Measurements from ENCODE around the gene PHF1.
"Not testable (repeated sequence)": the region's sequence is repeated elsewhere in the genome, so short reads cannot be mapped to it uniquely, and the experiment has no call there.

Gene PHF1

DNA sequence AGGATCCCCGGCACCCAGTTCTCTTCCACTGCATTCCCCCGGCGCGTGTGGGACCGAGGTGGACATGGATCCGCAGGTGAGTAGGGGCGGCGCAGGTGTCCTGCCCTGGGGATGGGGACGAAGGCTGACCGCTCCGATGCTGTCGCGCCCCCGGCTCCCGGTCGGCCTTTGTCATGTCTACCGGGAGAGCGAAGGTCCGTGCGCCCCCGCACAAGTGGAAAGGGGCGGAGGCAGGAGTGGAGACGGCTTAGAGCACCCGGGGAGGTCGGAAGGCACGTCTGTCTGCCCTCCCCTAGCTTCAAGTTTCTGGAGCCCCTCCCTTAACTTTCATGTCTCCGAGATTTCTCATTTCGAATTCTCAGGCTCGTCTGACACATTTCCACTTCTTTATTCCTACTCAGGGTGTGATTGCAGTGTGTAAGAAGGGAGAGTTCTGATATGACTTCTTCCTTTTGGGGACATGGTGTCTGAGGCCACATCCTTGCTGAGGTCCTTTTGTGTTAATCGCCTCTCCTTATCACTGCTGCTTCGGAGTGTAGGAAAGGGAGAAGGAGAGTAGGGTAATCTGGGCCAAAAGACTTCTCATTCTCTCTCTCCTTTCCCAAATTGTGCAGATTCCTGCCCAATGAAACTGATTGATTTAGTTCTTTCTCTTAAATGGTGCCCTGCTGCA lies 18.8 kb upstream of the PHF1 start:
- DNase-seq, result no peak

DNA sequence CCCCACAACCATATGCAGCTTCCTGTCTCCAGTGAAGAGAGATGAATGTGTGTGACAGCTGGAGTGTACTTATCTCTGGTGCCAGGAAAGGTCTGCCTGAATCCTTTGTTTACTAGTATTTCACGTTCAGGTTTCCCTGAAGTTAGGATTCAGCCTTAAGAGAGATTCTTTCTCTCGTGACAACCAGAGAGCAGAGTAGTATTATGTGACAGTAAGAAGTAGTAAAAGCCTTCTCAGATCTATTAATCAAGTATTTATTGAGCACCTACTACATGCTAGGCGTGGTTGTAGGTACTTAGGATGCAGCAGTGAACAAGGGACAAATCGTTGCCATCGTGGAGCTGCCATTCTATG lies 18.2 kb upstream of the PHF1 start:
- DNase-seq, result no peak

DNA sequence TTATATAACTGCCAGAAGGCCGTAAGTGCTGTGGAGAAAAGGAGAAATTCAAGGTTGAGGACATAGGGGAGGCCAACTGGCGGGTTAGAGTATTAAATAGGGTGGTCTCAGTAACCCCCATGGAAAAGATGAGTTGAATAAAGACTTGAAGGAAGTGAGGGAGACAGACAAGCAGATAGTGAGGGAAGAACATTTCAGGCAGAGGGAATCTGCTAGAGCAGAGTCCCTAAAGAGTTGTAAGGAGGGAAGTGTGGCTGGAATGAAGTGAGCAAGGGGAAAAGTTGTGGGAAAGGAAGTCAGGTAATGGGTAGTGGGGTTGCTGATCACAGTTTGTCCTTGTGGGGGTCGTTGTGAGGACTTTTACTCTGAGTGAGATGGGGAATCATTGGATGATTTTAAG lies 17.8 kb upstream of the PHF1 start:
- no peak for DNase-seq

DNA sequence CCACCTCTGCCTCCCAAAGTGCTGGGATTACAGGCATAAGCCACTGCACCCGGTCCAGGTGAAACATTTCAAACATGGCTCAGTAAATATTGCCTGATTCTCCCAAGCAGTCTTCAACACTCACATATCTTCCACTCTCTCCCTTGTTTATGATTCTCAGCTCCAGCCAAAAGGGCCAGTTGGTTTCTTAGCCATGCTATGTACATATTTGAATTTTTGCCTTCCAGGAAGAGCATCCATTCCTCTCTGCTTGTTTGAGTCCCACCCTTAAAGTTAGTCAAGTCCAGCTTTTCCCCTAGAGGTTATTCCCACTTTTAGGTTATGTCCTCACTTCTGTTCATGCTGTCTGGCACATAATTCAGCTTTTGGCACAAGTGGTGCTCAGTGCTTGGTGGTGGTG lies 13.3 kb upstream of the PHF1 start:
- DNase-seq, result no peak

DNA sequence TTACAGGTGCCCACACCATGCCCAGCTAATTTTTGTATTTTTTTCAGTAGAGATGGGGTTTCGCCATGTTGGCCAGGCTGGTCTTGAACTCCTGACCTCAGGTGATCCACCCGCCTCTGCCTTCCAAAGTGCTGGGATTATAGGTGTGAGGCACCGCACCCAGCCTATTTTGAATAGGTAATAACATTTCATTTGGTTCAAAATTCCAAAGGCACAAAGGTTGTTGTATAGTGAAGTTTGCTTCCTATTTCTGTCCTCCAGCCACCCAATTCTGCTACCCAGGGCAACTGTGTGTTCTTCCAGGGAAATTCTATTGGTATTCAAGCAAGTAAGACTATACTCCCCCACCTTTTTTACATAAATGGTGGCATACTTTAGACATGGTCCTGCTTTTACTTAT lies 12.2 kb upstream of the PHF1 start:
- not testable (repeated sequence) for DNase-seq

DNA sequence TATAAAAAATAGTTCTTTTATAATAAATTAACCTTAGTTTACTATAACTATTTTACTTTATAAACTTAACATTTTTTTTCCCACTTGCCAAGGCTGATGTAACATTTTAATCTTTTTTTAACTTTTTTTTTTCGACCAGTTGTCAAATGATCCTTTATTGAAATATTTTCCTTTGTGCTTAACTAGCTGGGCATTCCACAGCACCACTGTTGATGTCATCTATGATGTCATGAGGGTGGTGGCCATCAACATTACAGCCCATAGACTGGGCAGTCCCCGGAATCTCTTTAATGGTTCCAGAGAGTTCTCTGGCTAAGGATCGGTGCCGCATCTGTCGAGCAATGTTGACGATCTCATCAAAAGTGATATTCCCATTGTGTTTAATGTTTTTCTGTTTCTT lies 10.9 kb upstream of the PHF1 start:
- DNase-seq, result not testable (repeated sequence)

DNA sequence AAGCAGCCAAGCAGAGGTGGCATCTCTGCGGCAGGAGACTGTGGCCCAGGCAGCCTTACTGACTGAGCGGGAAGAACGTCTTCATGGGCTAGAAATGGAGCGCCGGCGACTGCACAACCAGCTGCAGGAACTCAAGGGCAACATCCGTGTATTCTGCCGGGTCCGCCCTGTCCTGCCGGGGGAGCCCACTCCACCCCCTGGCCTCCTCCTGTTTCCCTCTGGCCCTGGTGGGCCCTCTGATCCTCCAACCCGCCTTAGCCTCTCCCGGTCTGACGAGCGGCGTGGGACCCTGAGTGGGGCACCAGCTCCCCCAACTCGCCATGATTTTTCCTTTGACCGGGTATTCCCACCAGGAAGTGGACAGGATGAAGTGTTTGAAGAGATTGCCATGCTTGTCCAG lies 5.9 kb upstream of the PHF1 start:
- DNase-seq, result no peak

DNA sequence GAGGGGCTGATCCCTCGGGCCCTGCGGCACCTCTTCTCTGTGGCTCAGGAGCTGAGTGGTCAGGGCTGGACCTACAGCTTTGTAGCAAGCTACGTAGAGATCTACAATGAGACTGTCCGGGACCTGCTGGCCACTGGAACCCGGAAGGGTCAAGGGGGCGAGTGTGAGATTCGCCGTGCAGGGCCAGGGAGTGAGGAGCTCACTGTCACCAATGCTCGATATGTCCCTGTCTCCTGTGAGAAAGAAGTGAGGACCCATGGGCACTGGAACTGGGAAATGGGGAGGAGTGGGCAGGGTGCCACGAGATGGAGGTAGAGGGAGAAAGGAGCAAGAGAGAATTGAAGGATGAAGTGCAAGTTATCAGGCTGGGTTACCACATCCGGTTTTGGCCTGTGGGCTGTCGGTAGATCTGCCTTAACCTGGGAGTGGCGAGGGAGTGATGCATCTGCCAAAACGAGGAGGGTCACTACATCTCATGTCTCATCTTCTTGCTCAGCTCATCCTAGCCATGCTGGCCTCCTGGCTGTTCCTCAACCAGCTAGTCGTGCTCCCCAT lies 5.4 kb upstream of the PHF1 start:
- DNase-seq, result no peak

DNA sequence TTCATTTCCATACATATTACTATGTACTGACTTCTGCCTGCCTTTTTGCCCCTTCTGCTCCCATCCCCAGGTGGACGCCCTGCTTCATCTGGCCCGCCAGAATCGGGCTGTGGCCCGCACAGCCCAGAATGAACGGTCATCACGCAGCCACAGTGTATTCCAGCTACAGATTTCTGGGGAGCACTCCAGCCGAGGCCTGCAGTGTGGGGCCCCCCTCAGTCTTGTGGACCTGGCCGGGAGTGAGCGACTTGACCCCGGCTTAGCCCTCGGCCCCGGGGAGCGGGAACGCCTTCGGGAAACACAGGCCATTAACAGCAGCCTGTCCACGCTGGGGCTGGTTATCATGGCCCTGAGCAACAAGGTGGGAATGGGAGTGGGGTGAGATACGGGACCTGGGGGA lies 4.7 kb upstream of the PHF1 start:
- DNase-seq, result no peak

DNA sequence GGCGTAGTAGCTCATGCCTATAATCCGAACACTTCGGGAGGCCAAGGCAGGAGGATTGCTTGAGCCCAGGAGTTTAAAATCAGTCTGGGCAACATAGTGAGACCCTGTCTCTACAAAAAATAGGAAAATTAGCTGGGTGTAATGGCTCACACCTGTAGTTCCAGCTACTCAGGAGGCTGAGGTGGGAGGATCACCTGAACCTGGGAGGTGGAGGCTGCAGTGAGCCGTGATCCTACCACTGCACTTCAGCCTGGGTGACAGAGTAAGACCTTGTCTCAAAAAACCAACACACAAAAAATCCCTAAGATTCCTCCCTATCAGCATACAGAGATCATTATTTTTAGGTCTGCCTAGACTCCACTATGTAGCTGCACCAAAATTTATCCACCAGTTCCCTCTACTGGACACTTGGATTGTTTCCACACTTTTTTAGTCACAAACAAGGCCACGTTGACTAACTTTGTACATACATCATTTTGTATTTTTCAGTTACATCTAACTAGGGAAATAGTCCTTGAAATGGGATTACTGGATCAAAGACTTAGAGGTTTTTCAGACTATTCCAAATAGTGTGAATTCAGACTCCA lies 3.6 kb upstream of the PHF1 start:
- DNase-seq, result no peak

DNA sequence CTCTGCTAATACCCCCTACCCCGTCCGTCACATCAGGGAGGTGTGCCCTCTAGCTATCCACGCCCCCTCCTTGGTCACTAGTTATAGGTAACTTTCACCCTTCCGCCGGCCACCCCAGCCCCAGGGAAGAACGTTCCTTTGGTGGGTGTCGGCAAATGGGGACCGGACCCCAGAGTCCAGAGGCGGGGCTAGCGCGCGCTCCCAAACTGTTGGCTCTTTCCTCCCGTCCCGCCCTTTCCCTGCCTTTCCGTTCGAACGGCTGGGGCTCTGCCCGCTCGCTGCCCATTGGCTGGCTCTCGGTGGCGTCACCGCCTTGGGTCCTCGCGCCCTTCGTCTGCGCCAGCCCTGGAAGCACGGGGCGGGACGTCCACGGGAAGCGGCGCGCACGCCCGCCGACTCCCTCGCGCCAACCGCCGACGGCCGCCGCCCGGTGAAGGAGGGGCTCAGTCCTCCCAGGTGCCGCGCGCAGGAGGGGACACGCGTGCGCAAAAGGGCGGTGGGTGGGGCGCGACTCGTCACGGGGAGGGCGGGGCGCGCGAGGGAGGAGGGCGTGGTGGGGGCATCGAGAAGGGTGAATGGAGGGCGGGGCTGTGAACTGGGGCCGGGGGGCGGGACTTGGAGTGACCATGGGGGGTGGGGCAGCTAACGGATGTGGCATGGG lies 634 bp upstream of the PHF1 start:
- DNase-seq, result peak; percentile 100

DNA sequence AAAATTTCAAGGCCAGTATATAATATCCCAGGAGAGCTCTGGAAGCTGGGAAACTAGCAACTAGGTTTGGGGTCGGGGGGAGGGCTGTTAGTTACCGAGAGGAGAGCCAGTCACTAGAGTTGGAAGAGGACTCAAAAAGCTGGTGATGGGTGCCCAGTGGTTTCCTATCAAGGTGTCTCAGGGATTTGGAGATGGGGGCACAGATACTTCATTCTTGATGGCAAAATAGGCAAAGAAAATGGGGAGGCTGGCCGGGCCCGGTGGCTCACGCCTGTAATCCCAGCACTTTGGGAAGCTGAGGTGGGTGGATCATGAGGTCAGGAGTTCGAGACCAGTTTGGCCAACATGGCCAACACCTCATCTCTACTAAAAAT lies 805 bp downstream of the PHF1 start:
- no peak for DNase-seq

DNA sequence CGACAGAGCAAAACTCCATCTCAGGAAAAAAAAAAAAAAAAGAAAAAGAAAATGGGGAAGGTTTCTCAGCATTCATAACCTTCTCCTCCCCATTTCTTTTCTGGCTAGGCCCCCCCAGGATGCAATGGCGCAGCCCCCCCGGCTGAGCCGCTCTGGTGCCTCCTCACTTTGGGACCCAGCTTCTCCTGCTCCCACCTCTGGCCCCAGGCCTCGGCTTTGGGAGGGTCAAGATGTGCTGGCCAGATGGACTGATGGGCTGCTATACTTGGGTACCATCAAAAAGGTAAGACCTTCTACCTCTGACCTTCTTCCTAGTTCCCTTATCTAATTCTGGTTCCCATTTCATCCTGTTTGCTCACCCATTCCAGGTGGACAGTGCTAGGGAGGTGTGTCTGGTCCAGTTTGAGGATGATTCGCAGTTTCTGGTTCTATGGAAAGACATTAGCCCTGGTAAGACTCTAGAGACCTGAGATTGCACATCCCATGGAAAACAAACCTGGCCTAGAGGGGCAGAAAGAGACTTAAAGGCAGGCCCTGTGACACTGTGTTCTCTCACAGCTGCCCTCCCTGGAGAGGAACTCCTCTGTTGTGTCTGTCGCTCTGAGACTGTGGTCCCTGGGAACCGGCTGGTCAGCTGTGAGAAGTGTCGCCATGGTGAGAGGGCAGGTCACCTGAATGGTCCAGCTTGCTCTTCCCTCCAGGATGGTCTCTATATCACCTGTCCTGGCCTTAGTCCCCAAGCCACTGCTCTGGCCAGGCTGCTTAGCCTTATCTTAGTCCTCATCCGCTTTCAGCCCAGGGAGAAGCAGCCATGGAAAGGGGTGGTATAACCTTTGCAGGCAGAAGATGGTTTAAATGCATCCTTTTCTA lies 1.6 kb downstream of the PHF1 start:
- no peak for DNase-seq

DNA sequence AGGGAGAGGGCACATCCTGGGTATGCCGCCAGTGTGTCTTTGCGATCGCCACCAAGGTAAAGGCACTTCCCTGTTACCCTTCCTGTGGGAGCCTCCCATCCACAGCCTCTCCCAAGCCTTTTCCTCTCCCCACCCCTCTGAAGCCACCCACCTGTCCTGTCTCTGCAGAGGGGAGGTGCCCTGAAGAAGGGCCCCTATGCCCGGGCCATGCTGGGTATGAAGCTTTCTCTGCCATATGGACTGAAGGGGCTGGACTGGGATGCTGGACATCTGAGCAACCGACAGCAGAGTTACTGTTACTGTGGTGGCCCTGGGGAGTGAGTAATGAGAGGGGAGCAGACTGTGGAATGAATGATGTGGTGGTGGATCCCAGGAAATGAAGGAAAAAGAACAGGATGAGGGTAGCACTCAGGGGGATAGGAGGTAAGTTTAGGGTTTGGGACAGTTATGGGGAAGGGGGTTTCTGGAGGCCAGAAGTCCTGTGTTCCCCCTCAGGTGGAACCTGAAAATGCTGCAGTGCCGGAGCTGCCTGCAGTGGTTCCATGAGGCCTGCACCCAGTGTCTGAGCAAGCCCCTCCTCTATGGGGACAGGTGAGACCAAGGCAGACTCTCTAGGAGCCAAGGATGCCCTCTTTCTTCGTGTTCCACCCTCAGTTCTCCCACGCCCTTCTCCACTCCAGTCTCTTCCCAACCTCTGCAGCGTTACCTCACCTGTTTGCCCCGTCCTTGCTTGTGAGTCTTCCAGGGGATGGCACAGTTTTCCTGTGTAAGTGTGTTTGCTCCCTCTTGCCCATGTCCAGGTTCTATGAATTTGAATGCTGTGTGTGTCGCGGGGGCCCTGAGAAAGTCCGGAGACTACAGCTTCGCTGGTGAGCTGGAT lies 2.7 kb downstream of the PHF1 start:
- no peak for DNase-seq

DNA sequence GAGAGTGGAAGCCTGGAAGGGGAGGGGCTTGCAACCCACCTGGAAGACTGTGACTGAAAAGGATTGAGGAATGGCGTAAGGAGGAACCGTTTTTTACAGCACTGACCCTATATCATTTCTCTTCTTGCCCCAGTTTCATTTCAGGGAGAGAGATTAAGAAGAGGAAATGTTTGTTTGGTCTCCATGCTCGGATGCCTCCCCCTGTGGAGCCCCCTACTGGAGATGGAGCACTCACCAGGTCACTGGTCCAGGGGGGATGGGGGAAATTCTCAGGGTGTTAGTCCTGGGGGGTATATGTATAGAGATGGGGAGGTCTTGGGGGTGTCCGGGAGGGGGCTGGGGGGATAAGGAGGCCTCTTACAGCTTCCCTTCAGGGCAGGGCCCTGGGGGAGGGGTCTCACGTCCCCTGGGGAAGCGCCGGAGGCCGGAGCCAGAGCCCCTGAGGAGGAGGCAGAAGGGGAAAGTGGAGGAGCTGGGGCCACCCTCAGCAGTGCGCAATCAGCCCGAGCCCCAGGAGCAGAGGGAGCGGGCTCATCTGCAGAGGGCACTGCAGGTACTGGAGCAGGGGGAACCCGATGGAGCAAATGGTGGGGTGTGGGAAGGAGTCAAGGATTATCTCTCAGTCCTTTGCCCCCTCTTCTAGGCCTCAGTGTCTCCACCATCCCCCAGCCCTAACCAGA lies 3.9 kb downstream of the PHF1 start:
- no peak for DNase-seq

DNA sequence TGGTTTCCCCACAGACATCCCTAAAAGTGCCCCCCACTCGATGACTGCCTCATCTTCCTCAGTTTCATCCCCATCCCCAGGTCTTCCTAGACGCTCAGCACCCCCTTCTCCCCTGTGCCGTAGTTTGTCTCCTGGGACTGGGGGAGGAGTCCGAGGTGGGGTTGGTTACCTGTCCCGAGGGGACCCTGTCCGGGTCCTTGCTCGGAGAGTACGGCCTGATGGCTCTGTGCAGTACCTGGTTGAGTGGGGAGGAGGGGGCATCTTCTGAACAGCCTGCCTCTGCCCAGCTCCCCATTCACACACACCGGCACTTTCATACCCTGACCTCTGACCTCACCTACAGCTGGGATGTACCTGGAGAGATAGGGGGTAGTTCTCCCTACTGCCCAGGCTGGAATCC lies 5.0 kb downstream of the PHF1 start:
- DNase-seq, result no peak

DNA sequence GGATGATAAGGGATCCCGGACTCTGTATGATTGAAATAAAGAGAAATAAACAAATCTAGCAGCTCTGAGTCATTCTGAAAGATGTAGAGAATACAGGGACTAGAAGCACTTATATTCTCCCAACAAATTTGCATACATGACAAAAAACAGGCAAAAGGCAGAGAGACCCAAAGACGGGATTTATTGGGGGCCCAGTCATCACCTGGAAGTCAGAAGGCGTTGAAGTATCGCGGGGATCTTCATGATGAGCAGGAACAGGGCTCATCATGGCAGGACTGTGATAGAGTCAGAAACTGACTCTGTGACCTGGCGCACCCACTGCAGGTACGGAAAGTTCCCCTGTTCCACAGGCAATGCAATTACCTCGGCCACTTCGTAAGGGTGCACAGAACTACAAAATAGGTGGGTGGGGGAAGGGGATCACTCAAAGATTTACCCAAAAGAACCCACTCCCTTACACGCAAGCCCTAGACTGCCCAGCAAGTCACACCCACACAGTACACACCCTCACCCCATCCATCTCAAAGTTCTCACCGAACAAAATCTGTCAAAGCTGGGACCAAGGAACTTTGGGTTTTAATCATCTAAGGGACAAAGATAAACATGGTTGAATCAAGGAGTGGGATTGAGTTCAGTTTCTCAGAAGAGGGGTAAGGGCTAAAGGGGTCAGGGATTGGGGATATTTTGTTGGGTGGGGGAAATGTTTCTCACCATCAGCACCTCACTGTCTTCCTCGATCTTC lies 5.7 kb downstream of the PHF1 start:
- peak; percentile 44 for DNase-seq

DNA sequence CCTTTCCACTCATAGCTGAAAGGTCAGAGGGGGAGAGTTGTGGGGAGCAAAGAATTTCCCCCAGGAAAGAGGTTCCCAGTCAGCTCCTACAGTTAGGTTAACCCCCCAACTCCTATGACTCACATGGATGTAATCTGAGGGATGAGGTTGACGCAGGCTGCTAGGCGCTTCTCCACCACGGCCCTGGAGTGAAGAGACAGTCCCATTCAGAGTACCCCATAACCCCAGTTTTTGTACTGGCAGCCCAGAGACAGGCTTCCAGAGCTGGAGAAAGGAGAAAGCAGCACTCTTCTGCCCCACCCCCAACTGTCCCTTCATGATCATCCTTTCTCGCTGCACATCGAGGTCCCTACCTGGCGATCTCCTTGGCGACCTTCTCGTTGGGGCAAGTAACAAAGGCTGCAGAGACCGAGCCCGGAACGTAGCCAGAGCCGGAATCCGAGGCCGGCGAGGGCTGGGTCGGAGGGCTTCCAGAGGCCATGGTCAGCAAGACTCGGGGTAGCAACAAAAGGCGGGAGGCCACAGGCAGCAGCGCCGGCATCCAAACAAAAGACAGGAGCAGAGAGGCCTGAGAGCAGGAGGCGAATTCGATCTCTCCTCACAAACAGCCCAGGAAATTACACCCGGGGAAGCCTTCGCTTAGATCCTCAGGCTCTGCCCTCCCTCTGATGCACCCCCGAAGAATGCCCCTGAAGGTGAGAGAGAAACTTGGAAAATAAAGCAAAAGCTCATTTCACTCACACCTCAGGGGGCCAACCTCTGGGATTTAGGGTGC lies 6.5 kb downstream of the PHF1 start:
- no peak for DNase-seq

DNA sequence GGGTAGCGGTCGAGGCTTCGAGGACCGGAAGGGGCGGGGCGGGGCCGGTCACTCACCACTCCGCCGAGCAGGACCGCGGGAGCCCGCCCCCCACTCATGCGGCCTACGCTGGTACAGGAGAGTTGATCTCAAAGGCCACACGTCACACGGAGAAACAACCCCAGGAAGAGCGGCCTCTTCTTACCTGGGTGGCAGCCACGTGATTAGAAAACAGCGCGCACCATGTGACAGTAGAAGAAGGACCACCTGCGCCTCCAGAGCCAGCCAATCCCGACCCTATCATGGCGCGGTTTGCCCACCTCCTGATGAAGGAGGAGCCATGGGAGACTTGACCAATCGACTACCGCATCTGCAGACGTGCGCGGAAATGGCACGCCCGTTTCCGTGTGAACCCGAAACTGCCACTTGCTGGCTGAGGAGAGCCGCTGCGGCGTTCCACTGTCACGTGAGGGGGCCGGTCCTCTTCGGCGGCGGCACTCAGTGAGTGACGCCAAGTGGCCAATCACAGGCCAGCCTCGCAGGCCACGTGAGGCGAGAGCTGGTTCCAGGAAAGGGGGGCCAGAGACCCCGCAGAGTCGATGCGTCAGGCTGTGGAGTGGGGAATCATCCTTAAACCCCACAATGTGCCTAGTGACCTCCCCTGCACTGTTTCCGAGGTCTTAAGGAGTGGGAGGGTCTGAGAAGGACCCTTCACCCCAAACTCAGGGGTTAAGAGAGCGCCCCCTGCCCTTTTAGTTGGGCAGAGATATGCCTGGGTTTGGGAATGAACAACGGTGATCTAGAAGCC lies 7.3 kb downstream of the PHF1 start, which contains the start of gene CUTA:
CUTA (minus strand) TSS at position 205 of the 787 bp plus-strand sequence; CDS start at position 98, 107 bp downstream.
- DNase-seq, result peak; percentile 99
